HG02885 (cell line): ENCODE measurements around the gene PRRT4.

ENCODE experiments used
- ATAC-seq: cut with Tn5 transposase; IDR thresholded peaks from one replicate; pipeline ENCODE4 v1.9.1; 2021; ENCODE audit warnings: mild to moderate bottlenecking; ENCODE audit not compliant: unreplicated experiment, poor library complexity

The PRRT4 gene

GRCh38 chr7:128303643-128304042, 57.8 kb downstream of the PRRT4 start:
- ATAC-seq, result no peak

GRCh38 chr7:128303133-128303532, 58.4 kb downstream of the PRRT4 start:
- no peak for ATAC-seq

GRCh38 chr7:128302139-128302538, 59.4 kb downstream of the PRRT4 start:
- no peak for ATAC-seq
